ENCODE measurements around the gene TRAF3IP1. TPM values are rescaled to one million over a fixed set of nuclear protein-coding genes. Genes with fewer than 3 reads are reported as not detected.

TRAF3IP1 gene
- total RNA-seq, 4 donors from 2014 or later = 8.5 to 20.8 (median 10.9) TPM

DNA sequence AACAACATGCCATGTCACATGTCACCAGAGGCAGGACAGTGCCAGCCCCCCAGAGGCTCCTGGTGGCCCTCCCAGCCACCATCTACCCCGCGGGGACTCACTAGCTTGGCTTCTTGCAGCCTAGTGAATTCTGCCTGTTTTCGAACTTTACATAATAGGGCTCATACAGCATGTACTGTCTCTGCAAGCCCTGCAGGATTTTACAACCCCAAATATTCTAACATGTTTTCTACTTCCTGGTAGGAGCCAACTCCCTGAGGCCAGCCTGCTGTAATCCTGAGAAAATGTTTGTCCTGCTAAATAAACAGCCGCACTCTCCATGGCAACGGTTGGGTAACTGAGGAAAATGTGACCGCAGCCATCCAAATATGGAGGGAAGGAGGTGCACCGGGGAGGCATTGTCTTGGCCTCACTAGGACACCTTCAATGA is 34.6 kb upstream of the TRAF3IP1 start:
- in situ Hi-C loops (cut with MboI; ENCODE audit: low sequenced_read_pairs in 4 of 4) = no loop called here
- Histone ChIP-seq H3K27me3 (no peaks in the 10 kb centered on the region), H3K4me1 (peaks cover 59 to 68% of the 10 kb centered on the region in 2 donors), H3K9me3 (no peaks in the 10 kb centered on the region), H3K36me3 (no peaks in the 10 kb centered on the region), H3K4me3 (peak overlapping the region in 1 of 4 donors; percentile 72), H3K27ac (peak overlapping the region; percentile 90 to 96 (median 92))
- TF ChIP-seq, protein P1, sequence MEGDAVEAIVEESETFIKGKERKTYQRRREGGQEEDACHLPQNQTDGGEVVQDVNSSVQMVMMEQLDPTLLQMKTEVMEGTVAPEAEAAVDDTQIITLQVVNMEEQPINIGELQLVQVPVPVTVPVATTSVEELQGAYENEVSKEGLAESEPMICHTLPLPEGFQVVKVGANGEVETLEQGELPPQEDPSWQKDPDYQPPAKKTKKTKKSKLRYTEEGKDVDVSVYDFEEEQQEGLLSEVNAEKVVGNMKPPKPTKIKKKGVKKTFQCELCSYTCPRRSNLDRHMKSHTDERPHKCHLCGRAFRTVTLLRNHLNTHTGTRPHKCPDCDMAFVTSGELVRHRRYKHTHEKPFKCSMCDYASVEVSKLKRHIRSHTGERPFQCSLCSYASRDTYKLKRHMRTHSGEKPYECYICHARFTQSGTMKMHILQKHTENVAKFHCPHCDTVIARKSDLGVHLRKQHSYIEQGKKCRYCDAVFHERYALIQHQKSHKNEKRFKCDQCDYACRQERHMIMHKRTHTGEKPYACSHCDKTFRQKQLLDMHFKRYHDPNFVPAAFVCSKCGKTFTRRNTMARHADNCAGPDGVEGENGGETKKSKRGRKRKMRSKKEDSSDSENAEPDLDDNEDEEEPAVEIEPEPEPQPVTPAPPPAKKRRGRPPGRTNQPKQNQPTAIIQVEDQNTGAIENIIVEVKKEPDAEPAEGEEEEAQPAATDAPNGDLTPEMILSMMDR (IDR thresholded peaks at IDR 0.05 in 4 of 5, conservative IDR thresholded peaks at IDR 0.05 in 1 of 5) = no peak
- TF ChIP-seq POLR2A (IDR thresholded peaks at IDR 0.05) = no peak
- ATAC-seq (peak; percentile 5), DNase-seq (peak; percentile 67 to 83)
- intact Hi-C loops (cut with DNase I; ENCODE audit: low total_unique reads) = loop anchor here (2.0 kb wide), 1 partner anchor 43 kb away; no protein-coding TSS in a partner anchor

DNA sequence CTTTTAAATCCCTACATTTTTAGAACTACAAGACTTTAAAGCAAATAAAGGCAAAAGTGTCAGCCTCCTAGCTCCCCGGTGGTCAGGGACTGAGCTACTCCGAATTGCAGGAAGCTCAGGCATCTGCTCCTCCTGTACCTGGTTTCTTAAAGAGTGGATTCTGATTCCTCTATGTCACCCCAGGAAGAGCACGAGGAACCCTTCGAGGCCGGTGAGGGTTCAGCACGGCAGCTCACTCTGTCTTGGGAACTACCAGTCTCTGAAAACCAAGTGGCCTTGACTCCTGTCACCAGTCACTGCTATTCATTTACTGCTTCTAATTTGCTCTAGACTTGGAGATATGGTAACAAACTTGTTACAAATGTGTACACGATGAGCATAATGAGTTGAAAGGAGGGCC is 34.2 kb upstream of the TRAF3IP1 start:
- in situ Hi-C loops (cut with MboI; ENCODE audit: low sequenced_read_pairs in 4 of 4) (no loop called here), intact Hi-C loops (cut with DNase I; ENCODE audit: low total_unique reads) (loop anchor here (2.0 kb wide), 1 partner anchor 43 kb away; no protein-coding TSS in a partner anchor)
- peak overlapping the region; percentile 90 to 96 (median 92) for H3K27ac ChIP-seq
- TF ChIP-seq, protein P1 (IDR thresholded peaks at IDR 0.05 in 4 of 5, conservative IDR thresholded peaks at IDR 0.05 in 1 of 5) = no peak
- peak overlapping the region in 2 of 4 donors; percentile 15 to 72 for H3K4me3 ChIP-seq
- H3K27me3 ChIP-seq = no peaks in the 10 kb centered on the region
- H3K36me3 ChIP-seq = no peaks in the 10 kb centered on the region
- DNase-seq (no peak), ATAC-seq (no peak)
- H3K9me3 ChIP-seq = no peaks in the 10 kb centered on the region
- H3K4me1 ChIP-seq = peaks cover 59 to 68% of the 10 kb centered on the region in 2 donors

DNA sequence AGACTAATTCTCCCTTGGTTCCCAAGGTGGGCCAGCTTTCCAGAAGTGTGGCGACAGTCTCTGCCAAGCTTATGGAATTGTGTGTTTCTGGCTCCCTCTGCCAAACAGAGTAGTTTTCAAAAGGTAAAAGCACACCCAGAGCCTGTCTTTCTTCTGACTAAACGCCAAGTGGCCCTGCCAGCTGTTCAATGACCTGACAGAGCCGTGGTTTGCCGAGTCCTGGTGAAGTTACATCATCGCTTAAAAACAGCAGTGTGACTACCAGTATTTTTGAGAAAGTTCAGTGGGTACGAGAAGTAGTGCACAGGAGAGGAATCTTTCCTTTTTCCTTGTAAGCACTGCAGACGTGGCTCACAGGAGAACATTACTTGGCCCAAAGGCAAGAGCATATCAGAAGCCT is 33.8 kb upstream of the TRAF3IP1 start:
- intact Hi-C loops (cut with DNase I; ENCODE audit: low total_unique reads) (loop anchor here (2.0 kb wide), 1 partner anchor 44 kb away; no protein-coding TSS in a partner anchor), in situ Hi-C loops (cut with MboI; ENCODE audit: low sequenced_read_pairs in 4 of 4) (no loop called here)
- H3K4me3 ChIP-seq = peak overlapping the region; percentile 60 to 92 (median 72)
- TF ChIP-seq, protein P1 (IDR thresholded peaks at IDR 0.05 in 4 of 5, conservative IDR thresholded peaks at IDR 0.05 in 1 of 5) = peak in 3 of 5 experiments; percentile 9 to 25 (median 22)
- TF ChIP-seq POLR2A (IDR thresholded peaks at IDR 0.05) = peak in 1 of 2 donors; percentile 37
- H3K4me1 ChIP-seq = peaks cover 59 to 64% of the 10 kb centered on the region in 2 donors
- no peaks in the 10 kb centered on the region for H3K9me3 ChIP-seq
- no peaks in the 10 kb centered on the region for H3K27me3 ChIP-seq
- H3K36me3 ChIP-seq = no peaks in the 10 kb centered on the region
- DNase-seq = peak; percentile 81 to 88
- peak; percentile 66 to 67 for ATAC-seq
- peak overlapping the region; percentile 90 to 96 (median 92) for H3K27ac ChIP-seq

DNA sequence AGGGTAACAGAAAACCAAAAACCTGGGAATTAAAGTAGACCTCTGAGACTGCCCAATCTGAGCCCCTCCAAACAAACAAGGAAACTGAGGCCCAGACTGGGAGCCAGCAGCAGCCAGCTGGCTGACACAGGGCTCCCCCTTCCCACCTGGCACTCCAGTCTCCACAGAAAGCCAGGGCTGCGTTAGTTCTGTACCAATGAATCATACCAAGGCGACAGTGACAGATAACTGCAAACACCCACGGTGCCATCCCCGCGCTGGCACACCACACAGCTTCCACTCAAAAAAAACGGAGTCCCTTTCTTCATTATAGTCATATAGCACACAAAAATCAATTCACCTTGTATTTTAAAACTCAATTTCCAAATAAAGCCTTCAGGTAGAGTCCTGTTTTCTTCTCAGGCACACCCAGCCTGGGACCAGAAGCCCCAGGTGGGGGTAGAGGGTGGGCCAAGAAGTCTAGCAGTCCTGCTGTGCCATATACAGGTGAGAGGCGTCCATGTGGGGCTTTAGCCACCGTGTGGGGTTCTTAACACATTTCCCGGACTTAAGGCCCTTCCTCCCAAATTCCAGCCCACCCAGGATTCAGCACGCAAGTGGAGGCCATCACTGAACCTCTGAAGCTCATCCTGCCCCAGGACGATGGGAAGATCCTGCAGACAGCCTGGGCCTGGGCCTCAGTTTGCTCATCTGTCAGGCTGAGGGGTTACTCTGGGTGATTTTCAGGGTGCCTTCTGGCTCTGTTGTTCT is 33.2 kb upstream of the TRAF3IP1 start:
- H3K36me3 ChIP-seq = no peaks in the 10 kb centered on the region
- H3K27ac ChIP-seq = peak overlapping the region; percentile 90 to 96 (median 92)
- H3K27me3 ChIP-seq = no peaks in the 10 kb centered on the region
- TF ChIP-seq, protein P1 (IDR thresholded peaks at IDR 0.05 in 4 of 5, conservative IDR thresholded peaks at IDR 0.05 in 1 of 5) = peak in 1 of 5 experiments; percentile 2
- no peak for TF ChIP-seq POLR2A (IDR thresholded peaks at IDR 0.05)
- no peaks in the 10 kb centered on the region for H3K9me3 ChIP-seq
- in situ Hi-C loops (cut with MboI; ENCODE audit: low sequenced_read_pairs in 4 of 4) = no loop called here
- H3K4me3 ChIP-seq = peak overlapping the region; percentile 60 to 92 (median 72)
- intact Hi-C loops (cut with DNase I; ENCODE audit: low total_unique reads) = loop anchor here (2.0 kb wide), 1 partner anchor 44 kb away; no protein-coding TSS in a partner anchor
- ATAC-seq (peak; percentile 47 to 57), DNase-seq (peak; percentile 48 to 64)
- peaks cover 59% of the 10 kb centered on the region in 2 donors for H3K4me1 ChIP-seq
